ENCODE measurements around the gene RBM7.

DNA sequence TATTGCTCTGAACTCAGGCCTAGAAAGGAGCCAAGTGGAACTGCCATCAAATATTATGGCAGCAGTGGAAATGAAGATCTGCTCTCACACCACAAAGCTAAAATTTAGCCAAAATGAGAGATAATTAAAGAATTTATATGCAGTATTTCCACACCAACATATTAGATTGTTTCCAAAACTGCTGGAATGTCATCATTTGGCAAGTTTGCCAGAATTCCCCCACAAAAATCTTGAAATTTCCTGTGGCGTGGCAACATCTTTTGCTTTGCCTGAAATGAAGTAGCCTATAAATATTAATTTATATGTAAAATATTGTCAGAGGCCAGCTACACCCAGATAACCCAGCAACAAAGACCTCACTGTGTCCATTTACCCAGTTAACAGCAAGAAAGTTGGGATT, 13.9 kb upstream of the RBM7 start:
- TF ChIP-seq, protein P1, sequence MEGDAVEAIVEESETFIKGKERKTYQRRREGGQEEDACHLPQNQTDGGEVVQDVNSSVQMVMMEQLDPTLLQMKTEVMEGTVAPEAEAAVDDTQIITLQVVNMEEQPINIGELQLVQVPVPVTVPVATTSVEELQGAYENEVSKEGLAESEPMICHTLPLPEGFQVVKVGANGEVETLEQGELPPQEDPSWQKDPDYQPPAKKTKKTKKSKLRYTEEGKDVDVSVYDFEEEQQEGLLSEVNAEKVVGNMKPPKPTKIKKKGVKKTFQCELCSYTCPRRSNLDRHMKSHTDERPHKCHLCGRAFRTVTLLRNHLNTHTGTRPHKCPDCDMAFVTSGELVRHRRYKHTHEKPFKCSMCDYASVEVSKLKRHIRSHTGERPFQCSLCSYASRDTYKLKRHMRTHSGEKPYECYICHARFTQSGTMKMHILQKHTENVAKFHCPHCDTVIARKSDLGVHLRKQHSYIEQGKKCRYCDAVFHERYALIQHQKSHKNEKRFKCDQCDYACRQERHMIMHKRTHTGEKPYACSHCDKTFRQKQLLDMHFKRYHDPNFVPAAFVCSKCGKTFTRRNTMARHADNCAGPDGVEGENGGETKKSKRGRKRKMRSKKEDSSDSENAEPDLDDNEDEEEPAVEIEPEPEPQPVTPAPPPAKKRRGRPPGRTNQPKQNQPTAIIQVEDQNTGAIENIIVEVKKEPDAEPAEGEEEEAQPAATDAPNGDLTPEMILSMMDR (IDR thresholded peaks at IDR 0.05; ENCODE audit: low read depth, low read length), result no peak
- no peak for TF ChIP-seq EZH2phosphoT487 (IDR thresholded peaks at IDR 0.05; ENCODE audit: low read depth)

Data from OCI-LY3 (cell line).